ENCODE measurements around the gene CD47. TPM values are rescaled to one million over a fixed set of nuclear protein-coding genes. Genes with fewer than 3 reads are reported as not detected.

CD47 gene
- total RNA-seq, 6 donors from 2014 or later: 79.6 to 352 (median 229) TPM

GRCh38 chr3:108096532-108097321, 5.9 kb upstream of the CD47 start:
- Histone ChIP-seq H3K4me1 (peaks cover 2 to 27% (median 5%) of the 10 kb centered on the region in 4 donors), H3K4me3 (no peak overlapping the region), H3K27ac (no peak overlapping the region), H3K27me3 (no peaks in the 10 kb centered on the region), H3K36me3 (no peaks in the 10 kb centered on the region), H3K9me3 (no peaks in the 10 kb centered on the region)
- WGBS, 2 donors: 86 to 92% methylated on average over 9 of the region's 9 CpGs
- ATAC-seq (ENCODE audit: low FRiP score in 2 of 2): no peak
- no peak for DNase-seq
- no peak for TF ChIP-seq POLR2A (IDR thresholded peaks at IDR 0.05)
- TF ChIP-seq POLR2AphosphoS5 (IDR thresholded peaks at IDR 0.05): no peak
- no peak for TF ChIP-seq EP300 (IDR thresholded peaks at IDR 0.05)
- no peak for TF ChIP-seq CTCF (IDR thresholded peaks at IDR 0.05)

- WGBS, 2 donors: 74 to 77% methylated on average over 3 of the region's 3 CpGs
- no peaks in the 10 kb centered on the region for H3K9me3 ChIP-seq
- TF ChIP-seq POLR2A (IDR thresholded peaks at IDR 0.05) (no peak), EP300 (IDR thresholded peaks at IDR 0.05) (no peak), POLR2AphosphoS5 (IDR thresholded peaks at IDR 0.05) (no peak), CTCF (IDR thresholded peaks at IDR 0.05) (no peak)
- peaks cover 0 to 19% (median 4%) of the 10 kb centered on the region in 4 donors for H3K4me1 ChIP-seq
- no peak overlapping the region for H3K27ac ChIP-seq
- H3K36me3 ChIP-seq: no peaks in the 10 kb centered on the region
- no peaks in the 10 kb centered on the region for H3K27me3 ChIP-seq
- no peak overlapping the region for H3K4me3 ChIP-seq
- DNase-seq (no peak), ATAC-seq (ENCODE audit: low FRiP score in 2 of 2) (no peak)
Observed at GRCh38 chr3:108093616-108094015, 2.8 kb upstream of the CD47 start.

- H3K27ac ChIP-seq: no peak overlapping the region
- no peaks in the 10 kb centered on the region for H3K36me3 ChIP-seq
- H3K4me3 ChIP-seq: no peak overlapping the region
- ATAC-seq (ENCODE audit: low FRiP score in 2 of 2): no peak
- no peaks in the 10 kb centered on the region for H3K27me3 ChIP-seq
- no peak for DNase-seq
- H3K9me3 ChIP-seq: no peaks in the 10 kb centered on the region
- no peak for TF ChIP-seq EP300 (IDR thresholded peaks at IDR 0.05)
- TF ChIP-seq POLR2A (IDR thresholded peaks at IDR 0.05): no peak
- no peak for TF ChIP-seq POLR2AphosphoS5 (IDR thresholded peaks at IDR 0.05)
- TF ChIP-seq CTCF (IDR thresholded peaks at IDR 0.05): no peak
- peaks cover 2 to 24% (median 6%) of the 10 kb centered on the region in 4 donors for H3K4me1 ChIP-seq
Observed at GRCh38 chr3:108093021-108093420, 2.2 kb upstream of the CD47 start.

GRCh38 chr3:108092501-108092900, 1.7 kb upstream of the CD47 start:
- Histone ChIP-seq H3K27me3 (no peaks in the 10 kb centered on the region), H3K36me3 (no peaks in the 10 kb centered on the region), H3K9me3 (no peaks in the 10 kb centered on the region), H3K27ac (no peak overlapping the region), H3K4me1 (peaks cover 3 to 30% (median 7%) of the 10 kb centered on the region in 4 donors), H3K4me3 (no peak overlapping the region)
- TF ChIP-seq EP300 (IDR thresholded peaks at IDR 0.05): no peak
- TF ChIP-seq CTCF (IDR thresholded peaks at IDR 0.05): no peak
- no peak for TF ChIP-seq POLR2A (IDR thresholded peaks at IDR 0.05)
- WGBS, 2 donors: 89 to 93% methylated on average over 3 of the region's 3 CpGs
- DNase-seq (no peak), ATAC-seq (ENCODE audit: low FRiP score in 2 of 2) (no peak)
